Common myeloid progenitor, CD34-positive (primary cell): ENCODE results near the gene OARD1.
A peak's percentile ranks its signal among the peaks of the same experiment; 100 is the strongest.

Experiments used
- CTCF ChIA-PET: fragments of 350-600 bp; sonication (Branson Sonifier 250); formaldehyde crosslinking; loops from one replicate; lab custom pipeline; 2021; ENCODE audit warnings: antibody characterized with exemption; lab: Charles Lee
- POLR2A ChIA-PET: fragments of 350-600 bp; sonication (Branson Sonifier 250); formaldehyde crosslinking; loops from one replicate; lab custom pipeline; 2021; ENCODE audit warnings: antibody characterized with exemption; lab: Charles Lee
- DNase-seq, 3 donors: peaks; one replicate each; pipeline versions ENCODE4 v3.0.0 to v3.0.0-alpha.2; 2013
- H3K27ac ChIP-seq, 2 experiments: 1 replicate in 1 of 2; 2 replicates in 1 of 2; pipeline ENCODE4 v1.7.0; 2013; ENCODE audit warnings: inconsistent platforms in 2 of 2, low read length in 2 of 2, mild to moderate bottlenecking in 2 of 2, low read depth in 1 of 2, moderate library complexity in 1 of 2; ENCODE audit not compliant: severe bottlenecking in 2 of 2, insufficient read depth in 1 of 2, poor library complexity in 1 of 2
- H3K27me3 ChIP-seq, 5 experiments: replicated peaks in 2 of 5; 1 replicate in 3 of 5; 2 replicates in 2 of 5; pipeline versions ENCODE4 v1.6.1 to v1.7.0; 2013; ENCODE audit warnings: low read length in 4 of 5, mild to moderate bottlenecking in 2 of 5, moderate library complexity in 2 of 5, inconsistent platforms in 1 of 5; ENCODE audit not compliant: insufficient read depth in 5 of 5, control insufficient read depth in 4 of 5
- H3K36me3 ChIP-seq, 4 experiments: 1 replicate in 2 of 4; 2 replicates in 2 of 4; pipeline versions ENCODE4 v1.6.1 to v1.7.0; 2013; ENCODE audit warnings: low read length in 3 of 4, control low read depth in 1 of 4, mild to moderate bottlenecking in 1 of 4; ENCODE audit not compliant: control insufficient read depth in 4 of 4, insufficient read depth in 4 of 4
- H3K4me1 ChIP-seq, 4 experiments: 1 replicate in 3 of 4; 2 replicates in 1 of 4; pipeline versions ENCODE4 v1.6.1 to v1.7.1; 2013; ENCODE audit warnings: low read length in 3 of 4, mild to moderate bottlenecking in 3 of 4, control low read depth in 1 of 4, inconsistent platforms in 1 of 4, moderate library complexity in 1 of 4; ENCODE audit not compliant: control insufficient read depth in 4 of 4, insufficient read depth in 4 of 4; ENCODE audit errors: control extremely low read depth in 1 of 4
- H3K4me3 ChIP-seq, 7 experiments: 1 replicate in 4 of 7; 2 replicates in 3 of 7; pipeline versions ENCODE4 v1.5.1 to v1.7.0; 2013; ENCODE audit warnings: mild to moderate bottlenecking in 7 of 7, low read length in 6 of 7, moderate library complexity in 6 of 7, inconsistent platforms in 2 of 7, low read depth in 2 of 7, control low read depth in 1 of 7; ENCODE audit not compliant: insufficient read depth in 4 of 7, control insufficient read depth in 1 of 7; ENCODE audit errors: extremely low read depth in 1 of 7
- H3K9me3 ChIP-seq, 5 experiments: 1 replicate in 4 of 5; 2 replicates in 1 of 5; pipeline versions ENCODE4 v1.6.1 to v1.7.1; 2013; ENCODE audit warnings: low read length in 4 of 5, mild to moderate bottlenecking in 2 of 5, inconsistent platforms in 1 of 5, low read depth in 1 of 5, moderate library complexity in 1 of 5; ENCODE audit not compliant: control insufficient read depth in 4 of 5, insufficient read depth in 2 of 5; ENCODE audit errors: control extremely low read depth in 1 of 5
- WGBS: methylation state at CpG from one replicate; pipeline ENCODE4 v1.1.5; 2013; ENCODE audit not compliant: insufficient coverage; 5-methylcytosine and 5-hydroxymethylcytosine counted together

Gene OARD1

GRCh38 chr6:41100871-41101287, 28.7 kb upstream of the OARD1 start:
- CTCF ChIA-PET = interaction anchor here (1.0 to 5.2 kb wide), 6 partner anchors 7 to 233 kb away, joined by 3 to 33 read pairs (median 3); no protein-coding TSS in a partner anchor
- Histone ChIP-seq H3K27ac (no peak overlapping the region), H3K36me3 (peaks cover 11 to 59% (median 34%) of the 10 kb centered on the region in 4 experiments)

GRCh38 chr6:41098366-41098765, 26.2 kb upstream of the OARD1 start:
- no peaks in the 10 kb centered on the region for H3K9me3 ChIP-seq
- peaks cover 33 to 84% (median 58%) of the 10 kb centered on the region in 4 experiments for H3K36me3 ChIP-seq
- POLR2A ChIA-PET = no interaction called here
- no peak overlapping the region for H3K4me3 ChIP-seq
- WGBS = 89% methylated on average over 3 of the region's 3 CpGs
- no peaks in the 10 kb centered on the region for H3K4me1 ChIP-seq
- H3K27me3 ChIP-seq = no peaks in the 10 kb centered on the region
- CTCF ChIA-PET = interaction anchor here (1.0 to 1.1 kb wide), 2 partner anchors 15 to 220 kb away, joined by 3 read pairs; no protein-coding TSS in a partner anchor
- no peak overlapping the region for H3K27ac ChIP-seq
- no peak for DNase-seq

More at GRCh38 chr6:41100871-41101287, 28.7 kb upstream of the OARD1 start:
- H3K4me3 ChIP-seq = no peak overlapping the region
- no peaks in the 10 kb centered on the region for H3K9me3 ChIP-seq
- 92% methylated on average over 42 of the region's 42 CpGs for WGBS
- no peaks in the 10 kb centered on the region for H3K4me1 ChIP-seq
- no peak for DNase-seq
- POLR2A ChIA-PET = no interaction called here
- H3K27me3 ChIP-seq = no peaks in the 10 kb centered on the region

DNA sequence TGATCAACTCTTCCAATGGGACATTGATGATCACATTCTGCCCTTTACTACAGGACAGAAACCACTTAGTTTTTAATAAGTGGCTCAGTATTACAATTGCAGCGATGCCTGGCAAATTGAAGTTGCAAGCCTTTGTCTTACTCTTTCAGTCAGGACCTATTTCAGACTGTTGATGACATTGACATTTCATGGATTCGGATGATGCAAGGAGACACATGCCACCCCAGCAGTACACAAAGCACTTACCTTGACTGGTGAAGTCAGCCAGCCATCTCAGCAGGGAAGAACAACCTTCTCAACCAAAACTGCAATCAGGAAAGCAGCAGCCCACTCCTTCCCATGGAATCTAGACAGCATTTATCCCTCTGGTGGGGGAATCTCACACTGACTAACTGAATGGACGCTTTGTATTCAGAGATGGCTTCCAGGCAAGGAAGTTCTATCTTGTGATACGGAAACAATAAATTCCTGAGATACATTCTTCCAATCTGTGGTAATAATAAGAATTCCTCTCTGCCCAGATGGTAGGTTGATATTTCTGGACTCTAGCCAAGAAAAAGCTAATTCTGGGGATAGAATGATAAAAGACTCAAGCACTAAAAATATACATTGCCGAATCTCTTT, 25.4 kb upstream of the OARD1 start:
- Histone ChIP-seq H3K9me3 (no peaks in the 10 kb centered on the region), H3K4me1 (no peaks in the 10 kb centered on the region), H3K36me3 (peaks cover 39 to 92% (median 65%) of the 10 kb centered on the region in 4 experiments), H3K27ac (no peak overlapping the region), H3K4me3 (no peak overlapping the region), H3K27me3 (no peaks in the 10 kb centered on the region)
- DNase-seq = no peak
- 95% methylated on average over 3 of the region's 5 CpGs for WGBS
- ChIA-PET CTCF (no interaction called here), POLR2A (no interaction called here)

- DNase-seq = no peak
- WGBS = 100% methylated on average over 4 of the region's 6 CpGs
- Histone ChIP-seq H3K27me3 (no peaks in the 10 kb centered on the region), H3K36me3 (peaks cover 52 to 92% (median 72%) of the 10 kb centered on the region in 4 experiments), H3K4me1 (no peaks in the 10 kb centered on the region), H3K9me3 (no peaks in the 10 kb centered on the region), H3K4me3 (no peak overlapping the region), H3K27ac (no peak overlapping the region)
- POLR2A ChIA-PET = no interaction called here
- CTCF ChIA-PET = interaction anchor here (0.9 to 4.6 kb wide), 6 partner anchors 9 to 89 kb away, joined by 3 to 33 read pairs (median 22); no protein-coding TSS in a partner anchor
Measured at GRCh38 chr6:41093729-41094128, 21.6 kb upstream of the OARD1 start.

GRCh38 chr6:41092421-41093140, 20.4 kb upstream of the OARD1 start:
- H3K4me1 ChIP-seq = no peaks in the 10 kb centered on the region
- H3K9me3 ChIP-seq = no peaks in the 10 kb centered on the region
- no peak overlapping the region for H3K4me3 ChIP-seq
- DNase-seq = peak; percentile 34 to 65 (median 59)
- no peaks in the 10 kb centered on the region for H3K27me3 ChIP-seq
- H3K36me3 ChIP-seq = peaks cover 47 to 84% (median 67%) of the 10 kb centered on the region in 4 experiments
- 100% methylated on average over 2 of the region's 4 CpGs for WGBS
- no peak overlapping the region for H3K27ac ChIP-seq
- POLR2A ChIA-PET = interaction anchor here (0.7 to 1.6 kb wide), 2 partner anchors 9 to 186 kb away, joined by 3 read pairs; no protein-coding TSS in a partner anchor
- CTCF ChIA-PET = interaction anchor here (0.9 to 4.6 kb wide), 17 partner anchors 9 to 228 kb away, joined by 3 to 33 read pairs (median 5); no protein-coding TSS in a partner anchor

DNA sequence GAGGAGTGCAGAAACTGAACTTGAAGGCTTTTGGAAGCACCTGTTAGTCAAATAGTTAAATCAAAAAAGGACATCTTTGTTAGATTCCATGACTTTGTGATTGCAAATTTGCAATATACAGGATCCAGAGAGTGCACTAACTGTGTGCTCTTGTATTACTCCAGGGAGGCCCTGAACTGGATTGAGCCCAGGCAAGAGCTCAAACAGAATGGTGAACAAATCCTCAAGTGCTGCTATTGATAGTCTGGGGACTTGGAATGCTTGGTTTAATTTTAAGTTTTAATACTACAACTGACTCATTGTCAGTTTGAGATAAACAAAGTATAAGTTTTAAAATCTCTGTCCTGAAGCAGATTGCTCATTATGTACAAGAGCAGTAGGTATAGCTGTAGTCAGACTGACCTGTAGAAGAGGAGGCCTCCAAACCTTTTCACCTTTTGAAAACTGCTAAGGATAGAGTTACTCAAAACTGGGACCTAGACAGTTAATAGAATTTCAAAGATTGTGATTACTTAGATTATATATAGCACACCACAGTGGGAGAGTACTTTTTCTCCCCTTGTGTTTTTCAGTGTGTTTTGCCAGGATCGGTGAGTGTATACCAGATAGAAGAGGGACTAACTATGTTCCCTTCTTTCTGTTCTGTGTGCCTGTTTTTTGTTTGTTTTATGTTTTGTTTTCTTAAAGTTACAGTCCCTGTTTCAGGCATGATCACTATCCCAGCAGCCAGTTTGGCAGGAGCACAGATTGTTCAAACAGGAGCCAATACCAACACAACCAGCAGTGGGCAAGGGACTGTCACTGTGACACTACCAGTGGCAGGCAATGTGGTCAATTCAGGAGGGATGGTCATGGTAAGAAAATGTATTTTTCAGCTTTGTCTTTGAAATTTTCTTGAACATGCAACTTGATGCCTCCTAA, 18.9 kb upstream of the OARD1 start:
- POLR2A ChIA-PET = interaction anchor here (1.6 kb wide), 1 partner anchor 11 kb away, joined by 3 read pairs; no protein-coding TSS in a partner anchor

More for the DNA sequence above, 18.9 kb upstream of the OARD1 start:
- H3K4me1 ChIP-seq = no peaks in the 10 kb centered on the region
- H3K27me3 ChIP-seq = no peaks in the 10 kb centered on the region
- peaks cover 44 to 81% (median 62%) of the 10 kb centered on the region in 4 experiments for H3K36me3 ChIP-seq
- no peaks in the 10 kb centered on the region for H3K9me3 ChIP-seq
- CTCF ChIA-PET = interaction anchor here (0.7 to 4.6 kb wide), 15 partner anchors 8 to 229 kb away, joined by 3 to 33 read pairs (median 5); no protein-coding TSS in a partner anchor
- WGBS = no CpG with 5 or more reads among the region's 1 CpG
- no peak overlapping the region for H3K27ac ChIP-seq
- H3K4me3 ChIP-seq = no peak overlapping the region
- DNase-seq = no peak
